ENCODE data around the gene BAIAP2L2. TPM values are rescaled to one million over a fixed set of nuclear protein-coding genes. Genes with fewer than 3 reads are reported as not detected.

The BAIAP2L2 gene
- total and polyA plus RNA-seq, 2 donors (not counting 3 experiments of a cell fraction or from before 2014, with no cell fraction given): 0.20 to 0.35 TPM

DNA sequence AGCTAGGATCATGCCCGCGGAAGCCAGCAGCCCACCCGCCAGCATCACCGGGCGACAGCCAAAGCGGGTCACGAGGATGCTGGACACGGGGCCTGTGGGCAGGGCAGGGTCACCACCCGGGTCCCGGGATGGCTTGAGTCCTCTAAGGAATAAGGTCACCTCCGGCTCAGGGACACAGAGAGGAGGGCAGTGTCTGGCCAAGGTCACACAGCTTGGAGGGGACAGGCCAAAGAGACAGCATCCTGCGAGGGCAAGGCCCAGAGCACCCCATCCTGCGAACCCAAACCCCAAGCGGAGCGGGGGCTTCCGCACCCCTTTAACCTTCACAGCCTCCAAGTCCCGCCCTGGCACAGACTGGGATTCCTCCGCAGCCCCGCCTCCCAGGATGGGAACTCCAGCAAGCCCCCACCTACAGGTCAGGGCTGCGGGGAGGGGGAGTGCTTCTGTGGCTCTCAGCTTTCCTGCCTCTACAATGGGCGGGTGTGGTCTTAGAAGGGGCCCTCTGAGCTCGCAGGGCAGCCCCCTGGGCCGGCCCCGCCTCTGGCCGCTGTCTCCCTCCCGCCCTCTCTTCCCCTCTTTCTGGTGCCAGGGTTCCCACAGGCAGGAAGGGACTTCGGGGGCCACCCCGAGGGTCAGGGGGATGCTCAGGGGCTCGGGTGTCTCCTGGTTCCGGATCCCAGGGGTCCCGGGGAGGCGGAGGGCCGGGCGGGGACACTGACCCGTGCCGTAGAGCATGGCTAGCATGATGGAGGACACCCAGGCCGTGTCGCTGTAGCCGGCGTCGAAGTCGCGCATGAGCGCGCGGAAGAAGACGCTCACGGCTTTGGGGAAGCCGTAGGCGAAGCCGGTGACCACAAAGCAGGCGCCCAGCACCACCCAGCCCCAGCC is 28.3 kb downstream of the BAIAP2L2 start:
- Histone ChIP-seq H3K9me3 (replicated peaks; ENCODE audit: control insufficient read depth, insufficient read depth, low read length) (no peaks in the 10 kb centered on the region), H3K36me3 (ENCODE audit: control insufficient read depth in 2 of 2, extremely low read depth in 1 of 2, insufficient read depth in 2 of 2, low read length in 2 of 2) (no peaks in the 10 kb centered on the region), H4K20me1 (replicated peaks; ENCODE audit: control insufficient read depth, extremely low read depth, insufficient read depth, low read length) (no peaks in the 10 kb centered on the region), H3K9me1 (replicated peaks; ENCODE audit: control insufficient read depth, extremely low read depth, insufficient read depth, low read length) (no peaks in the 10 kb centered on the region), H3K27me3 (ENCODE audit: control insufficient read depth in 2 of 2, insufficient read depth in 2 of 2, low read length in 2 of 2) (peaks cover 9 to 12% of the 10 kb centered on the region in 2 experiments), H3K4me3 (replicated peaks in 1 of 3; ENCODE audit: insufficient read depth in 1 of 3, low read depth in 1 of 3, low read length in 3 of 3) (no peak overlapping the region), H3K79me2 (ENCODE audit: control insufficient read depth, insufficient read depth, low read length) (no peaks in the 10 kb centered on the region), H3K4me2 (ENCODE audit: insufficient read depth, low read length) (no peak overlapping the region), H3K9ac (replicated peaks; ENCODE audit: extremely low read depth, insufficient read depth, low read length) (no peak overlapping the region), H3K4me1 (ENCODE audit: control insufficient read depth, extremely low read depth, insufficient read depth, low read length) (peaks cover 5% of the 10 kb centered on the region), H2AFZ (ENCODE audit: low read depth, low read length) (no peak overlapping the region), H3K27ac (ENCODE audit: insufficient read depth, low read depth, low read length) (no peak overlapping the region)
- no TSS peak for BruUV-seq (replicated peaks)
- FAIRE-seq (no peak), DNase-seq (ENCODE audit: low read depth, low spot score) (no peak)
- ChIA-PET CTCF (interaction anchor here (1.2 kb wide), 1 partner anchor 156 kb away, joined by 3 read pairs; no protein-coding TSS in a partner anchor), POLR2A (no interaction called here)
- dilution Hi-C loops (cut with MboI; ENCODE audit: extremely low pct_ligation_motif_present, low sequenced_read_pairs): no loop called here
- TF ChIP-seq, protein P1, sequence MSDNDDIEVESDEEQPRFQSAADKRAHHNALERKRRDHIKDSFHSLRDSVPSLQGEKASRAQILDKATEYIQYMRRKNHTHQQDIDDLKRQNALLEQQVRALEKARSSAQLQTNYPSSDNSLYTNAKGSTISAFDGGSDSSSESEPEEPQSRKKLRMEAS (IDR thresholded peaks at IDR 0.05; ENCODE audit: insufficient read depth, insufficient read length): no peak
- TF ChIP-seq POLR2A (IDR thresholded peaks at IDR 0.05; ENCODE audit: low read depth, low read length) (no peak), FOS (IDR thresholded peaks at IDR 0.05; ENCODE audit: borderline replicate concordance, insufficient read depth, low read length) (no peak), GATA2 (IDR thresholded peaks at IDR 0.05; ENCODE audit: insufficient read depth, insufficient read length, low read depth, low read length) (no peak), EZH2 (IDR thresholded peaks at IDR 0.05; ENCODE audit: borderline replicate concordance, low read depth, low read length, severe bottlenecking) (no peak), MYC (IDR thresholded peaks at IDR 0.05; ENCODE audit: low read depth, low read length) (no peak), JUN (IDR thresholded peaks at IDR 0.05; ENCODE audit: borderline replicate concordance, insufficient read depth, insufficient read length, low read depth) (no peak), POLR2AphosphoS5 (IDR thresholded peaks at IDR 0.05; ENCODE audit: insufficient read depth, low read depth, low read length) (no peak), CTCF (IDR thresholded peaks at IDR 0.05; ENCODE audit: extremely low read depth in 1 of 2, insufficient read depth in 1 of 2, low read depth in 1 of 2, low read length in 2 of 2) (no peak)
- intact Hi-C loops (cut with micrococcal nuclease): no loop called here
